GM10266 (cell line): ENCODE measurements around the gene SYCP3.
"Not testable (repeated sequence)": the region's sequence is repeated elsewhere in the genome, so short reads cannot be mapped to it uniquely, and the experiment has no call there.

ENCODE experiments used
- DNase-seq: peaks from one replicate; pipeline ENCODE4 v3.0.0; 2012; ENCODE audit errors: extremely low spot score
- TF ChIP-seq, protein P1 (sequence below): IDR thresholded peaks from 2 replicates; pipeline ENCODE4 v1.5.1; 2012; ENCODE audit warnings: mild to moderate bottlenecking, low read depth; ENCODE audit not compliant: control insufficient read depth, insufficient read depth; ENCODE audit errors: missing control alignments

SYCP3 gene

DNA sequence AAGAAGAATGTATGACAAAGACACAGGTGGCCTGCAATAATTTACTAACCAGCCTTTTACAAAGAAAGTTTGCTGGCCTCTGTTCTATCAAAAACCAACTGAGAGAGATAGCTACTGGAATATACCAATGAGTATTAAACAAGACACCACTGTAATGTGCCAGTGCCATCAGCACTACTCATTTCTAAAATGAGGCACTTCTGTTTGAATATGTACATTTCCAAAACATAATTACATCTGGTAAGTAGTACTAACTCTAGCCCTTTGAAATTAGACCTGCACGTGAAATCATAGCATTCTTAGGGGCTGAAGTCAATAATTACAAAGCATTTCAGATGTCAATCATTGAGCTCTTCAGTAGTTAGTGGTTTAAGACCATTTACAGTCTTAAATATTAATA, 6.9 kb upstream of the SYCP3 start:
- TF ChIP-seq, protein P1, sequence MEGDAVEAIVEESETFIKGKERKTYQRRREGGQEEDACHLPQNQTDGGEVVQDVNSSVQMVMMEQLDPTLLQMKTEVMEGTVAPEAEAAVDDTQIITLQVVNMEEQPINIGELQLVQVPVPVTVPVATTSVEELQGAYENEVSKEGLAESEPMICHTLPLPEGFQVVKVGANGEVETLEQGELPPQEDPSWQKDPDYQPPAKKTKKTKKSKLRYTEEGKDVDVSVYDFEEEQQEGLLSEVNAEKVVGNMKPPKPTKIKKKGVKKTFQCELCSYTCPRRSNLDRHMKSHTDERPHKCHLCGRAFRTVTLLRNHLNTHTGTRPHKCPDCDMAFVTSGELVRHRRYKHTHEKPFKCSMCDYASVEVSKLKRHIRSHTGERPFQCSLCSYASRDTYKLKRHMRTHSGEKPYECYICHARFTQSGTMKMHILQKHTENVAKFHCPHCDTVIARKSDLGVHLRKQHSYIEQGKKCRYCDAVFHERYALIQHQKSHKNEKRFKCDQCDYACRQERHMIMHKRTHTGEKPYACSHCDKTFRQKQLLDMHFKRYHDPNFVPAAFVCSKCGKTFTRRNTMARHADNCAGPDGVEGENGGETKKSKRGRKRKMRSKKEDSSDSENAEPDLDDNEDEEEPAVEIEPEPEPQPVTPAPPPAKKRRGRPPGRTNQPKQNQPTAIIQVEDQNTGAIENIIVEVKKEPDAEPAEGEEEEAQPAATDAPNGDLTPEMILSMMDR, result no peak
- DNase-seq, result no peak

DNA sequence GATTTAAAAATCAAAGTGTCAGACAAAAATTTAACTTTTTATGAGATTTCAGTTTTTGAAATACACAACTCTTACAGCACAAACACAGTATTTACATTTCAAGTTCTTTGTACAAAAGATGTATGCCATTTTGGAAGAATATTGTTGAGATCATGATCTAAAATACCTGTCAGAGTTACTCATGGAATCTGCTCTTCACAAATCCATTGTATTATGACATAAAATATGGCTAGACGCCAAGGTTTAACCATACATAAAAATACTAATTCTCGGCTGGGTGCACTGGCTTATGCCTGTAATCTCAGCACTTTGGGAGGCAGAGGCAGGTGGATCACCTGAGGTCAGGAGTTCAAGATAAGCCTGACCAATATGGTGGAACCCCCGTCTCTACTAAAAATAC, 6.2 kb upstream of the SYCP3 start:
- DNase-seq, result no peak
- TF ChIP-seq, protein P1, result no peak

DNA sequence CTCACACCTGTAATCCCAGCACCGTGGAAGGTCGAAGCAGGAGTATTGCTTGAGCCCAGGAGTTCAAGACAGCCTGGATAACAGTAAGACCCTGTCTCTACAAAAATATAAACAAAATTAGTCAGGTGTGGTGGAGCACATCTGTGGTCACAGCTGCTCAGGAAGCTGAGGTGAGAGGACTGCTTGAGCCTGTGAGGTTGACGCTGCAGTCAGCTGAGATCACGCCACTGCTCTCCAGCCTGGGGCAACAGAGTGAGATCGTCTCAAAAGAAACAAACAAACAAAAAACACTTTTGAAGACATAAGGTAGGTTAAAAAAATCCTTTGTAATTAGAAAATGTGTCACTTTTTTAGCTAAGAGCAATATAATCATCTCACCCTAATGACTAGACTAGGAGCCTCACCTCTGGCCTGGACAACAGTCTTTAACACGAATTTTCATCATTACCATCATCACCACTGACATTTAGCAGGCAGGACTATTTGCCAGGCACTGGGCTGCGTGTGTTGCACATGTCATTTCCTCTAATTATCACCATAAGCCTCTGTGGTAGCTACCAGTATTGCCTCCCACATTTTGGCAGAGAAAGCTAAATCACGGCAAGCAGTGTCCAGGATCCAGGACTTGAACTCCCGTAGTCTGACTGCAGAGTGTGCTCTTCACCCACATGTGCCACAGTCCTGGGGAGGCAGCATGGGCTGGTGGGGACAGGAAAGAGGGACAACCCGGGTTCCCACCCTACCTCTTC, 4.6 kb upstream of the SYCP3 start:
- TF ChIP-seq, protein P1, result no peak
- peak; percentile 35 for DNase-seq

DNA sequence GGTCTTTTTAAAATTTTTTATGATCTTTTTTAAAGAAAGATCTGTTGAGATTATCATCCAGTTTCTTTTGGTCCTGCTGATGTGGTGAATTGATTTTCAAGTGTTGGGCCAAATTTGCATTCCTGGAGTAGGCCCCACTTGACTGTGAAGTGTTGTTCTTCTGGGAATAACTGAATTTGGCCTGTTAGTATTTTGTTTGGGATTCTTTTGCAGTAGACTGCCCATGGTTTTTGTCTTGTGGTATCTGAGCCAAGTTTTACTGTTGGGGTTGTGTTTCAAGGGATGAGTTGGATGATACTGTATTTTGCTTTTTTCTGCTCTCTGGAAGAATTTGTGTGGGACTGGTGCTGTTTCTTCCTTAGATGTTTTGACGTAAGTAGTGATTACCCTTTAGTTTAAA, 4.0 kb upstream of the SYCP3 start:
- DNase-seq, result no peak
- TF ChIP-seq, protein P1, result no peak

DNA sequence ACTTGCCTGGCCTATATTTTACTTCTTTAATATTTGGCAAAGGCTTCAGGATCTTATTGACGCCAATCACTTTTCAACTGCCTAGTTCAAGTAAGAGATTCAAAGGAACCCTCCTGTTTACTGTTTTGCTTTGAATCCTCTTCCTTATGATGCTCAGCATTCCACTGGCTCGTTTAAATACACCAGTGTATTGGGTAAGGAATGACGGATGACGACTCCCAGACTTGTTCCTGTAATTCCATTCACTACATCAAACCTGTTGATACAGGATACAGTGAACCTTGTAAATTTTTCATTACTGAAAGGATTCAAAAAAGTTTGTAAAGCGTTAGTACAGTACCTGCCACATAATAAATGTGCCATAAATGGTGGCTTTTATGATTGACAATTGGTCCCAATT, 1.7 kb upstream of the SYCP3 start:
- TF ChIP-seq, protein P1, result no peak
- DNase-seq, result no peak

DNA sequence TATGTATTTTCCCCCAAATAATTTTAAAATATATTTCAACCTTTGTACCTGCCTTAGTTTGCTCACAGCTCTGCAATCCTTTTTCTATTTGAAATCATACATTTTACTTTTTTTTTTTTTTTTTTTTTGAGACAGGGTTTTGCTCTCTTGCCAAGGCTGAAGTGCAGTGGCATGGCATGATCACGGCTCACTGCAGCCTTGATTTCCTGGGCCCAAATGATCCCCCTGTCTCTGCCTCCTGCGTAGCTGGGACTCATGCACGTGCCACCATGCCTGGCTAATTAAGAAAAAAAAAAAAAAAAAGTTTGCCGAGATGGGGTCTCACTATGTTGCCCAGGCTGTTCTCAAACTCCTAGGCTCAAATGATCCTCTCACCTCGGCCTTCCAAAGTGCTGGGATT, 1.3 kb upstream of the SYCP3 start:
- DNase-seq, result no peak
- TF ChIP-seq, protein P1, result no peak

DNA sequence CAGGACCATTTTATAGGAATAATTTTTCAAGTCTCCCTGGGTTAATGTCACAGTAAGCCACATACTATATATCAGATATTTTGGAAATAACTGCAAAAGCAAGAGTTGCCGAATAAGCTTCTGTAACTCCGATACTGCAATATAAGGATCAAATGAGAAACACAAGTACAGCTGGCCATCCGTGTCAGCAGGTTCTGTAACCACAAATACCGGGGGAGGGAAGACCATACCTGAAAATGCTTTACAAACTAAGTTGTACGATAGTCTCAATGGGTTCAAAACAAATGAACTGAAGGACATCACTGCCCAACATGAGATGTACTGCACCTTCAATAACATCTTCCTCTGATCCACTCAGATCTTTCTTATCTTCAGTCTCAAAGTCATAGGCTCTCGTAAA, 1.8 kb downstream of the SYCP3 start:
- TF ChIP-seq, protein P1, result no peak
- DNase-seq, result no peak

DNA sequence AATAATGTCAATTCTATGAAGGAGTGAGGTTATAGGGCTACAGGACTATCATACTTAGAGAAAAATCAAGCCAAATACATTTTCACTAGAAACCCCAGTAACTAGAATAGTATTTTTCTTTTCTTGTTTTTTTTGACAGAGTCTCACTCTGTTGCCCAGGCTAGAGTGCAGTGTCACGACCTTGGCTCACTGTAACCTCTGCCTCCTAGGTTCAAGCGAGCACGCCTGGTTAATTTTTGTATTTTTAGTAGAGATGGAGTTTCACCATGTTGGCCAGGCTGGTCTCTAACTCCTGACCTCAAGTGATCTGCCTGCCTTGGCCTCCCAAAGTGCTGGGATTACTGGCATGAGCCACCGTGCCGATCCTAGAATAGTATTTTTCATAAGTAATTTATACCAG, 4.8 kb downstream of the SYCP3 start:
- DNase-seq, result not testable (repeated sequence)
